Fibroblast of skin of left biceps (primary cell): ENCODE data around the gene SLX4.
"Not testable (repeated sequence)": the region's sequence is repeated elsewhere in the genome, so short reads cannot be mapped to it uniquely, and the experiment has no call there.

ENCODE experiments used
- DNase-seq, 2 experiments: peaks; one replicate each; pipeline ENCODE4 v3.0.0-alpha.2; 2013; ENCODE audit warnings: low read depth in 2 of 2

Gene SLX4

DNA sequence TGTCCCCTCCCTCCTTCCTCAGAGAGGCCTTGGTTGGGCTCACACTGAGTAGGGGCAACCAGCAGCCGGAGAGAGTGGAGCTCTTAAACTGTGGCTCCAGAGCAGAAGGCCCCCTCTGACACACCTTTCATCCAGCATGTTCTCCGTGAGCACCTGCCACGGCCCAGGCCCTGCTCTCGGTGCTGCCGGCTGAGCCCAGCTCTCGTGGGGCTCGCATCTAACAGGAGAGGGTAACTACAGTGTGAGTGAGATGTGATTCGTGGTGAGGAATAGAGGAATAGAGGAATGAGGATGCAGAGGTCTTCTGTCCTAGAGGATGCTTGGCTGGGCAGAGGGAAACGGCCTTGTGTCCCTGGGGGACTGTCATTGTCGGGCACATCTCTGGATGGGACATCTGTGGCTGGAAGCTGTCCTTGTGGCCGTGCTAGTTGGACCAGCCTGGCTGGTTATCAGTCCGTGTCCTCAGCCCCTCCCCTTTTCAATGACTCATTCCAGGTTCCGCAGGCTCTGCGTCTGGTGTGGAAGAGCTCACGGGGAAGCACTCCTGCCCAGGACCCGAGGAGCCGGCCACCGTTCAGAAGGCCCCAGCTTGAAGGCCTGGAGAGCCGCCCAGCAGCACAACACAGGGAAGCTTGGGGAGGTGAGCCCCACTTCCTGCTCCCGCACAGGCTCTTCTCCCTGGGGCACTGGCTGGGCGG lies 31.1 kb upstream of the SLX4 start:
- DNase-seq, result no peak

- DNase-seq, result no peak
These were observed 30.5 kb upstream of the SLX4 start for GRCh38 chr16:3641801-3642396.

DNA sequence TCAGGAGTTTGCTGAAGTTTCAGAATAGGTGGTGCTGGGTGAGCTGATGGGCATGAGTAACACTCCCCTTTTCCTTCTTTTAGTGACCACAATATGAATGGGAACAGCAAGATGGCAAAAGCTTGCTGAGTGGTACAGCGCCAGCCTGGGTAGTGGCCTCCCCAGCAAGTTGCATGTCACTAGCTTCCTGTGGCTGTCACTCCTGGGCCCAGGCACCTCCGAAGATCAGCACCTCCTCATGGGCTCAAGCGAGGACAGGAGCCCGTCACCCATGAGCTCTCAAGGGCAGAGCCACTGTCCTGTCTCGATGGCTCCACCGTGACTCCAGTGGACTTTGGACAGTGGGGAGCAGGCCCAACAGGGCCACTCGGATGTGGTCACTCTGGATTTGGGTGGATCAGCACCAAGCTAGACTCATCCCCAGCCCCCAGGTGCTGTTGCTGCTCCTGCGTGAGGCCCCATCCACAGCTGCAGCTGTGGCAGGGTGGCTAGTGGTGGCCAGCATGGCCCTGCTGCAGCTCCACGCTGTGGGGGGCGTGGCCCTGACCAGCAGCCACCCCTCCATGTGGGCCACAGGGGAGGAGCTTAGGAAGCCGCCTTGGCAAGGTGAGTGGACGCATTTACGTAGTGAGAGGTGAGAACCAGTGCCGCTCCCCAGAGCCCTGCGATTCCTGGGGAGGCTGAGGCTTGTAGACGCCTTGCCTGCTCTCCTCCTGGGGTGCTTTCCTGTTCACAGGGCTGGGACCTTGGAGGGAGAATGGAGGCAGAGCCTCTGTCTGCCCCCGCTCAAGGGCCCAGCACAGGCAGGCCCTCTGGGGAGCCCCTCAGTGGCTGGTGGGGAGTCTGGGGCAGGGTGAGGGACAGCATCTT lies 29.5 kb upstream of the SLX4 start:
- no peak for DNase-seq

DNA sequence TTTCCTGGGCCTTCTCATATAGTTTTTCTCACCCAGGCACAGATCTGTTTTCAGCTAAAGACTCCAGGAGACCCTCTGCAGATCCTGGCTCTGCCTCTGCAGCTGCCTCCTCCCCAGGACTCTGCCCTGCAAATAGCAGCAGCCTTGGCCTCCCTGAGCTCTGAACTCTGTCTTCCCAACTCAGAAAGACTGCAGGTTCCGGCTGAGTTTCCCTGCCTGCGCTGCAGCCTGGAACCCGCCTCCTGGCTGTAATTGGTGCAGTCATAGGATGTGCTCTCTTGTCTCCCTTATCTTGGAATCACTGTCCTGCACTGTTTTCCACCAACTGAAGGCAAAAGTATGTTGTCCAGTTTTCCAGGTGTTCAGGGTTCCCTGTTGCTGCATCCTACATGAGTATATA lies 28.8 kb upstream of the SLX4 start:
- no peak for DNase-seq

DNA sequence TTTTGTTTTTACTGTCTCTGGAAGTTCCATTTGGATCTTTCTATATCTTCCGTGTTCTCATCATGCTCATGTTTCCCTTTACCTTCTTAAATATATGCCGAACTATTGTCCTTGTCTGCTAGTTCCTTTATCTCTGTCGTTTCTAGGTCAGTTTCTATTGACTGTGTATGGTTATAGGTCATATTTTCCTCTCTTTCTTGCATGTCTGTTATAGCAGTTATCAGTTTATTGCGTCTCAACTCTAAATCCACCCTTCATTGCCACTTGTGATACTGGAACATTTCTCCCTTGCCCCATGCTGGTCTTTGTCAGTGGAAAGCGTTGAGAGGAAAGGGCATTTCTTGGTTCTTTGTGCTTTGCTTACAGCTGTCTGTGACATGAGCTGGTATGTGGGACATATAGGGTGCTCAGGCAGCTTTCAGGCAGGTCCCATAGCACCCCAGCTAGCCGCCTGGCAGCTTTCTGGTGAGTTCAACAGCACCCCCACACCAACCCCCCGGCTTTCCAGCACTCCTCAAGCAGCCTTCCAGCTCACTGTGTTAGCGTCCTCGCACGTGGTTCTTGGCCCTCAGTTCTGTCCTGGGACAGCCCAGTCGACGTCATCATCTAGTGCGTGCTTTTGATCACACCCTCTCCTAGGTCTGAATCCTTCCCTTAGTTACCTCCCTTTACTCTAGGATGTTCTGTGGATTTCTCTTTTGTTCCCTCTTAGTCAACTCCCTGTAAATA lies 27.7 kb upstream of the SLX4 start:
- DNase-seq, result no peak

- no peak for DNase-seq
These were observed 26.0 kb upstream of the SLX4 start for GRCh38 chr16:3637371-3637923.

DNA sequence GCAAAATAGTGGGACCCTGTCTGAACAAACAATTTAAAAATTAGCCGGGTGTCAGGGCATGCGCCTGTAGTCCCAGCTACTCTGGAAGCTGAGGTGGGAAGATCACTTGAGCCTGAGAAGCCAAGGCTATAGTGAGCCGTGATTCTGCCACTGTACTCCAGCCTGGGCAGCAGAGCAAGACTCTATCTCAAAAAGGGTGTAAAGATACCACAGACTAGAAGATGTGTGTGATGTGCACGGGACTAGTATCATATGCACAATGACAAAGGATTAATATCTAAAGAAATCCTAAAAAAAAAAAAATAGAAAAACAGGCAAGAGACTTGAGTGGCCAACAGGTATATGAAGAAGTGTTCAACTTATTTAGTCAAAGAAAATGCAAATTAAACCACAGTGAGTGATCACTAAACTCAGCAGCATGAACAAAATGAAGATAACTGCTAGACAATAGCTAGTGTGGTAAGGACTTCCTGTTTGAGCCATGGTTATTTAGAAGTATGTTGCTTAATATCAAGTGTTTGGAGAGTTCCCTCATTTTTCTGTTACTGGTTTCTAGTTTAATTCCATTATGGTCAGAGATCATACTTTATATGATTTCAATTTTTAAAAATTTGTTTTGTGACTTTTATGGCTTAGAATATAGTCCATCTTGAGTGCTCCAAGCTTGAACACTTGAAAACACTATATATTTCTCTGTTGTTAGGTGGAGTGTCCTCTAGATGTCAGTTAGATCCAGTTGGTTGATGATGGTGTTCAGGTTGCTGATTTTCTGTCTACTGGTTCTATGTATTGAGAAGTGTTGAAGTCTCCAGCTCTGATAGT lies 14.7 kb upstream of the SLX4 start:
- DNase-seq, result no peak

DNA sequence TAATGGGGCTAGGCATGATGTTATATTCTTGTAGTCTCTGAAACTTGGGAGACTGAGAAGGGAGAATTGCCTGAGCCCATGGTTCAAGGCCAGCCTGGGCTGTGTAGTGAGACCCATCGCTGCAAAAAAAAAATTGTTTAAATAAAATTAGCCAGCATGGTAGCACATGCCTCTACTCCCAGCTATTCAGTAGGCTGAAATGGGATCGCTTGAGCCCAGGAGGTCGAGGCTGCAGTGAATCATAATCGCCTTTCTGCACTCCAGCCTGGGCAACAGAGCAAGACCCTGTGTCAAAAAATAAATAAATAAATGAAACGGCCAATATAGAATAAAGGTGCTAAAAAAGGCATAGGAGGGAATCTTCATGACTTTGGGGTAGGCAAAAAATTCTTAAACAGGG lies 13.9 kb upstream of the SLX4 start:
- no peak for DNase-seq

GRCh38 chr16:3623642-3624041 lies 12.2 kb upstream of the SLX4 start:
- DNase-seq, result no peak

- DNase-seq, result no peak
These were observed 7.3 kb upstream of the SLX4 start for GRCh38 chr16:3618769-3619141.

GRCh38 chr16:3612510-3613466 lies 1.4 kb upstream of the SLX4 start:
- no peak for DNase-seq

DNA sequence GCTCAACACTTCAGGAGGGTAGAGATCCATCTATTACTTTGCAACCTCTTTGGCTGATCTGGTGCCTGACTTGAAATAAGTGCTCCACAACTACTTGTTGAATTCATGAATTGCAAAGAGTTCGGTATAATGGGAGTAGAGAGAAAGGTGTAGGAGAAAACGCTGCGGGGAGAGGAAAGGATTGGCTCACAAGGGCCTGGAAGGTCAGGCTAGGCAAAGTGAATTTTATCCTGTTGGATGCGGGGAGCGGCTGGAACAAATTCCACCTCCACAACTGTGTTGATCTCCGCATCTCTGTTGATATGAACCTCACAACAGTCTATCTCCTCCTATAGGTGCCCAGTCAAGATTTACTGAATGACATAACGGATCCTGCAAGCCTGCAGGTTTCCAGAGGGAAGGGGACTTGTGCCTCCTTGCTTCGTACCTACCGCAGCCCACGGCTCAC lies 684 bp downstream of the SLX4 start:
- DNase-seq, result no peak

GRCh38 chr16:3609895-3610697 lies 1.3 kb downstream of the SLX4 start:
- DNase-seq, result no peak

GRCh38 chr16:3608976-3609375 lies 2.4 kb downstream of the SLX4 start:
- DNase-seq, result not testable (repeated sequence)

DNA sequence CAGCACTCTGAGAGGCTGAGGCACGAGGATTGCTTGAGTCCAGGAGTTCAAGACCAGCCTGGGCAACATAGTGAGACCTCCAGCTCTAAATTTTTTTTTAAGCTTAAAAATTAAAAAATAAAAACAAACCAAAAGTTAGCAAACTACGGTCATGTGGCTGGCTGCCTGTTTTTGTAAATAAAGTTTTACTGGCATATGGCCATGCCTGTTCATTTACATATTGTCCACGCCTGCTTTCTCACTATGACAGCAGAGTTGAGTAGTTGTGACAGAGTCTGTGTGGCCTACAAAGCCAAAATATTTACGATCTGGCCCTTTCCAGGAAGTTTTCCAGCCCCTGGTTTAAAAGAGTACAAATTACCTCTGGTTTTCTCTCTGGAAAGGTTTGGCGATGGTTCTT lies 3.3 kb downstream of the SLX4 start:
- DNase-seq, result no peak

DNA sequence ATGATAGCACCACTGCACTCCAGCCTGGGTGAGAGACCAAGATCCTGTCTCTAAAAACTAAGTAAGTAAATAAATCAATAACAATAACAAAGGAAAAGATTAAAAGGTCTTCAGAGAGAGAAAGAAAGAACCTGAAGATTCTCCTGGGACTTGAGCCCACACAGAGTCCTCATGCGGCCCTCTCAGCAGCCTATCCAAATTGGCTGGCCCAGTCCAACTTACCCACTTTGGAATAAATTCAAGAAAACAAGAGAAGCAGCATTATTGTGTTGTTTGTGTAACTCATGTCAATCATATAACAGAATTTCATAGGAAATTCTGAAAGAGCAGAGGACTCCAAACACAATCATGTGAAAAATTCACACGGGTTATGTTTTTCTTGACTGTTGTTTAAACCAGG lies 3.8 kb downstream of the SLX4 start:
- no peak for DNase-seq

- DNase-seq, result no peak
These were observed 4.2 kb downstream of the SLX4 start for GRCh38 chr16:3607161-3607560.

DNA sequence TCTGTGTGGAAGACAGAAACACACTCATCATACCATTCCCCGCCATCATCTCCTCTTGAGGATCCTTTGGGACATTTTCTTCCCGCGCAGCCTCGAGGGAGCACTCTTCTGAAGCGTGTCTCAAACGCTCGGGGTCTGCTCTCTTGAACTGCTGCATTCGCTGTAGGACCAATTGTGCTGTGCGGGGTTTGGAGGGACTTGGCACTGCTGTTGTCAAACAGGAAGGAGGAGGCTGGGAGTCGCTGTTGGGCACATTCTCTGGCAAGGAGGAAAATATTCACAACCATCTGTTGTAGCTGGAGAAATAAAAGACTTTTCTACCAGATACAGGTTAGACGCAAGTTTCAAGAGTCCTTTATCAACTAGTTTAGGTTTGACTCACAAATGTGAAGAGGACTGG lies 5.0 kb downstream of the SLX4 start:
- no peak for DNase-seq

DNA sequence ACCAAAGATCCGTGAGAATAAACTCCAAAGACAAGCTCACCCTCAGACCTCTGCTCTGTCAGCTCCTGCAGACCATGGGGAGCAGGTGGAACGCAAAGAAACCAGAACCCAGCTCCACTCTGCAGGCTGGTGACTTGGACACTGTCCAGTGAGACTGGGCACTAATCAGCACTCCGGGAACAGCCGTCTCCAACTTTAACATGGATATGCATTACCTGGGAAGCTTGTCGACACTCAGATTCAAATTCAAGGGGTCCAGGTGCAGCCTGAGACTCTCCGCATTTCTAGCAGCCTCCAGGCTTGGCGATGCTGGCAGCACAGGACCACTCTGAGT lies 9.1 kb downstream of the SLX4 start:
- no peak for DNase-seq
